Mesodermal cell (in vitro differentiated cells): ENCODE data around the gene AURKAIP1.
A peak's percentile ranks its signal among the peaks of the same experiment; 100 is the strongest.

Experiments used
- H3K27ac ChIP-seq: 2 replicates; pipeline ENCODE4 v1.7.0; 2013; ENCODE audit warnings: mild to moderate bottlenecking, low read depth, low read length, moderate library complexity; ENCODE audit not compliant: severe bottlenecking
- H3K36me3 ChIP-seq: 2 replicates; pipeline ENCODE4 v1.7.1; 2013; ENCODE audit warnings: mild to moderate bottlenecking, low read length, moderate library complexity; ENCODE audit not compliant: control insufficient read depth, insufficient read depth
- H3K4me1 ChIP-seq: one replicate; pipeline ENCODE4 v1.7.1; 2013; ENCODE audit warnings: mild to moderate bottlenecking, low read length; ENCODE audit not compliant: insufficient read depth, control insufficient read depth, poor library complexity, severe bottlenecking
- H3K4me3 ChIP-seq: 2 replicates; pipeline ENCODE4 v1.7.0; 2013; ENCODE audit warnings: low read length, control low read depth, mild to moderate bottlenecking; ENCODE audit not compliant: insufficient read depth, poor library complexity, severe bottlenecking; ENCODE audit errors: extremely low read depth
- H3K9me3 ChIP-seq: 2 replicates; pipeline ENCODE4 v1.7.1; 2013; ENCODE audit warnings: mild to moderate bottlenecking, low read length, moderate library complexity; ENCODE audit not compliant: control insufficient read depth
- WGBS, 2 experiments: methylation state at CpG; one replicate each; pipeline ENCODE4 v1.1.5; 2013; ENCODE audit warnings: missing lambda C conversion rate in 2 of 2; ENCODE audit not compliant: insufficient coverage in 2 of 2; 5-methylcytosine and 5-hydroxymethylcytosine counted together

Gene AURKAIP1

DNA sequence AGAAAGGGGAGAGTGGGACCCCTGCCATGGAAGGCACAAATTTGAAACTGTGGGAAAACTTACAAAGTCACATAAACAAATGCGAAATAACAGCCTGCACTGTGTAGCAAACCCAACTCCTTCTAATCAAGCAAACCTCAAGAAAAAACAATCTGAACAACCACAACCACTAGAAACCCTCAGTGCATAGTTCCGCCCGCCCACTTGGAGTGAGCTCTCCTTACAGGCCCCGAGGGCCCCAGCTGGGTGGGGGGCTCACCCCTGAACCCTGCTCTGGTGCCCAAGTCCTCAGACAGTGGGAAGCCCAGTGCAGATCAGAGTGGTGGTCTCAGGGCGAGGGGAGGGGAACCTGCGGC is 15.7 kb downstream of the AURKAIP1 start:
- H3K36me3 ChIP-seq: peaks cover 3% of the 10 kb centered on the region
- peaks cover 39% of the 10 kb centered on the region for H3K4me1 ChIP-seq
- WGBS, 2 experiments: 81 to 83% methylated on average over 3 to 4 of the region's 6 CpGs
- no peaks in the 10 kb centered on the region for H3K9me3 ChIP-seq
- peak overlapping the region; percentile 97 for H3K27ac ChIP-seq
- no peak overlapping the region for H3K4me3 ChIP-seq

DNA sequence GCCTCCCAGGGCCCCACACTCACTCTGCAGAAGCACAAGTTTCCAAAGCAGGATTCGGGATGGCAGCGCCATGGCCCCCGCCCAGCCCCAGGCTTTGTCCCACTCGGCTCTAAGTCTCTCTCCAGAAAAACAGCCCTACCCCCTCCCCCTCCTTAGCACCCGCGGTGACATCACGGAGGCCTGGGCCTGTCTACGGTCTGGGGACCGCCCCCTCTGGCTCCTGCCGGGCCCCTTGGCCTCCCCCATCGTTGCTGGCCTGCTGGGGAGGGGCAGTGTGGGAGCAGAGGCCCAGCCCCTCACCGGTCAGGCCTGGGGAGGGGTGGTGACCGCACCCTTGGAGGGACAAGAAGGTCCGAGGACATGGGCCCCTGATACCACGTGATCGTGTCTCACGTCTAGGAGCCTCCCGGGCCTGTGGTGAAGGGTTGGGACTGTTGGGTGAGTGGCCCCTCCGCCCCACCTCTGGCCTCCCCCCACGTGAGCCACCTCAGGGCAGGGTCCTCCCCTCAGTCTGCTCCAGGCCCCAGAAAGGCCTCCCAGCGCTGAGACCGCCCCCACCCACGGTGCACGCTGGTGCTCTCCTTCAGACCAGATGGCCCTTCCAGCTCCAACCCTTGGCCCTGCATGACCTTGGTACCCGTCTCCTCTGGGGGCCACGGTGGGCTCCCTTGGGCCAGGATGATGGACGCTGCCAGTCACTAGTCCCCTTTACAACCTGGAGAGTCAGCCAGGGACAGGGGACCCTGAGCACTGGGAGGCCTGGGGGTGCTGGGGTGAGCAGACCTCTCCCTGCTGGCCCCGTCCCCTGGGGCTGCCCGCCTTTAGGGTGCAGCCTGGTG is 16.4 kb downstream of the AURKAIP1 start, which contains the start of gene MXRA8:
TSS of gene MXRA8 (minus strand) at position 123 of the 839 bp plus-strand sequence. CDS start at position 72, 51 bp downstream.
- 49 to 57% methylated on average over 19 of the region's 29 CpGs for WGBS, 2 experiments

DNA sequence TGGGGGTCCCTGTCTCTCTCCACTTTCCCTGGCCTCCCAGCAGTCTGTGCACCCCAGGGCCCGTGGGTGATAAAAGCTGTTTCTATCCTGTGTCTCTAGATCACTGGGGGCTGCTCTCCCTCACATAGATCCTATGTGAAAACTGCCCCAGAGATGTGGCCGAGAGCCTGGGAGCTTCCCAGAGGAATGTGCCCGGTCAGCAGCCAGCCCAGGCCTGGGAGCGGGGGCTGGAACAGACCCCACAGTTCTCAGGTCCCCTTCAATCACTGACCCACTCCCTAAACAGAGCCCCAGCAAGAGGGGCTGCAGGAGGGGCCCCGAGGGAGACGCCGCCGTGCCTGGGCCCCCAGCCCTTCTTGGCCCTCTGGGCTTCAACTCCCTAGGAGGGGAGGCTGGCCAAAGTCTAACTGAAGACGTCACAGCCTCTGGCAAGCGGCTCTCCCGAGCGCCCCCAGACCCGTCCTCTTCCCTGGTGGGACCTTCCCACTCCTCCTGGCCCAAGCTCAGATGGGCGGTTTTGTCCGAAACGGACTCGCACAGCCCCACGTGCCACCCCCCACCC is 17.1 kb downstream of the AURKAIP1 start:
- Histone ChIP-seq H3K9me3 (no peaks in the 10 kb centered on the region), H3K4me3 (peak overlapping the region; percentile 88), H3K36me3 (peaks cover 15% of the 10 kb centered on the region), H3K27ac (peak overlapping the region; percentile 97), H3K4me1 (peaks cover 46% of the 10 kb centered on the region)
- WGBS, 2 experiments: 8 to 13% methylated on average over 14 to 16 of the region's 18 CpGs

More for the DNA sequence above, 16.4 kb downstream of the AURKAIP1 start, which contains the start of gene MXRA8:
- Histone ChIP-seq H3K4me1 (peaks cover 39% of the 10 kb centered on the region), H3K4me3 (peak within 1 kb of the TSS; percentile 88), H3K9me3 (no peaks in the 10 kb centered on the region), H3K27ac (peak within 1 kb of the TSS; percentile 97), H3K36me3 (peaks cover 9% of the 10 kb centered on the region)

DNA sequence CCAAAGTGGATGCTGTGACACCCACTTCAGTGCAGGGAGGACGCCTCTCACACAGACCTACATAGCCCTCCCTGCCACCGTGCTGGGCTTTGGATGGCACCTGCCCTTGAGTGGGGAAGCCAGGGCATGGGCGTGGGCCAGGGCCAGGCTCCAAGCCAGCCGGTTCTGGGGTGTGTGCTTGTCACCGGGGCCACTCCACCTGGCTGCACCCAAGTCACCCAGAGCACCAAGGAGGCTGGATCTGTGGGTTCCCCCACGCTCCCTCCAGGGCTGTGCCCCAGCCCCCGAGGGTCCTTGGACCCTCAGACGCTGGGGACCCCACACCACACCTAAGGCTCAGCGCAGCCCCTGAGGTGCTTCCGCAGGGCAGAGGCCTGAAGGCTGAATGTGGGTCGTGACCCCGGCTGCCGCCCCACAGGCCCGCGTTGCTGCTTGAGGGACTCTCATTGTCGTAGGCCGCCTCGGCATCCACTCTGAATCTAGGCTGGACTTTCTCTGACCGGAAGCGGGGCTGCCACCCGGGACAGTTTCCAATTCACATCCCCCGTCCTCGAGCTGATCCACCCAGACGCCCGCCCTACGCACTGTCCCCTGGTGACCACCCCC is 18.1 kb downstream of the AURKAIP1 start:
- Histone ChIP-seq H3K4me3 (peak overlapping the region; percentile 88), H3K4me1 (peaks cover 49% of the 10 kb centered on the region), H3K9me3 (no peaks in the 10 kb centered on the region), H3K27ac (no peak overlapping the region), H3K36me3 (peaks cover 20% of the 10 kb centered on the region)
- WGBS, 2 experiments: 75 to 80% methylated on average over 23 to 25 of the region's 26 CpGs

DNA sequence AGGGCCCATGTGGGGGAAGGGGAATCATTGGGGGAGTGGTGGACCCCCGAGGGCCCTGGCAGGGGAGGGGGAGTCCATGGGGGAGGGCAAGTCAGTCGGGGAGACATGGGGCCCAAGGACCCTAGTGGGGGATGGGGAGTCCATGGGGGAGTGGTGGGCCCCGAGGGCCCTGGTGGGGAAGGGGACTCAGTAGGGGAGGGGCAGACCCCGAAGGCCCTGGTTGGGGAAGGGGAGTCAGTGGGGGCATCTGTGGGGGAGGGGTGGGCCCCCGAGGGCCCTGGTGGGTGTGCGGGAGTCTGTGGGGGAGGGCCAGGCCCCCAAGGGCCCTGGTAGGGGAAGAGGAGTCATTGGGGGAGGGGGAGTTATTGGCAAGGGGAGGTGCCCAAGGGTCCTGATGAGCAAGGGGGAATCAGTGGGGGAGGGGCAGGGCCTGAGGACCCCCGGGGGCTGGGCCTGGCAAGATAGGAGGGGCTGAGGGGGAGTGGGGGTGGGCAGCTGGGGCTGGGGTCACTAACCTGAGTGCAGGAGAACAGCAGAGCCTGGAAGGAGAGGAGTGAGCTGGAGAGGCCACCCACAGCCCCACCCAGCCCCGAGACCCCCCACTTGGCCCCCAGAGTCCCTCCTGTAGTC is 18.7 kb downstream of the AURKAIP1 start:
- Histone ChIP-seq H3K4me1 (peaks cover 49% of the 10 kb centered on the region), H3K36me3 (peaks cover 20% of the 10 kb centered on the region), H3K27ac (peak overlapping the region; percentile 5), H3K4me3 (peak overlapping the region; percentile 88), H3K9me3 (no peaks in the 10 kb centered on the region)
- 93% methylated on average over 4 of the region's 8 CpGs; no CpG with 5 or more reads in 1 of the 2 experiments for WGBS, 2 experiments

DNA sequence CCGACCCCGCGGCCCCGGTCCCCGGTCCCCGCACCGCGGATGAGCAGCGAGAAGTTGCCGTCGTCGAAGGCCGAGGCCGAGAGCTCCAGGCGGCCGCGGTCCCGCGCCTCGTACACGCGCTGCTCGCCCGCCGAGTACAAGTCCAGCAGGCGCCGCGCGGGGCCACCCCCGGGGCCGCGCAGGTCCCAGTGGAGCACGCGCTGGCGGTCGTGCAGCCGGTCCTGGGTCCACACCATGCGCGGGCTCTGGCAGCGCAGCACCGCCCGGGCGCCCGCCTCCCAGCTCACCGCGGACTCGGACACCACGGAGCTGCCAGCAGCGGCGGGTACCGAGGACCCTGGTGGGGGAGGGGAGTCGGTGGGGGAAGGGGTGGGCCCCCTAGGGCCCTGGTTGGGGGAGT is 19.6 kb downstream of the AURKAIP1 start:
- Histone ChIP-seq H3K9me3 (no peaks in the 10 kb centered on the region), H3K4me1 (peaks cover 41% of the 10 kb centered on the region), H3K27ac (no peak overlapping the region), H3K4me3 (no peak overlapping the region), H3K36me3 (peaks cover 20% of the 10 kb centered on the region)
- 97 to 98% methylated on average over 23 to 37 of the region's 52 CpGs for WGBS, 2 experiments

DNA sequence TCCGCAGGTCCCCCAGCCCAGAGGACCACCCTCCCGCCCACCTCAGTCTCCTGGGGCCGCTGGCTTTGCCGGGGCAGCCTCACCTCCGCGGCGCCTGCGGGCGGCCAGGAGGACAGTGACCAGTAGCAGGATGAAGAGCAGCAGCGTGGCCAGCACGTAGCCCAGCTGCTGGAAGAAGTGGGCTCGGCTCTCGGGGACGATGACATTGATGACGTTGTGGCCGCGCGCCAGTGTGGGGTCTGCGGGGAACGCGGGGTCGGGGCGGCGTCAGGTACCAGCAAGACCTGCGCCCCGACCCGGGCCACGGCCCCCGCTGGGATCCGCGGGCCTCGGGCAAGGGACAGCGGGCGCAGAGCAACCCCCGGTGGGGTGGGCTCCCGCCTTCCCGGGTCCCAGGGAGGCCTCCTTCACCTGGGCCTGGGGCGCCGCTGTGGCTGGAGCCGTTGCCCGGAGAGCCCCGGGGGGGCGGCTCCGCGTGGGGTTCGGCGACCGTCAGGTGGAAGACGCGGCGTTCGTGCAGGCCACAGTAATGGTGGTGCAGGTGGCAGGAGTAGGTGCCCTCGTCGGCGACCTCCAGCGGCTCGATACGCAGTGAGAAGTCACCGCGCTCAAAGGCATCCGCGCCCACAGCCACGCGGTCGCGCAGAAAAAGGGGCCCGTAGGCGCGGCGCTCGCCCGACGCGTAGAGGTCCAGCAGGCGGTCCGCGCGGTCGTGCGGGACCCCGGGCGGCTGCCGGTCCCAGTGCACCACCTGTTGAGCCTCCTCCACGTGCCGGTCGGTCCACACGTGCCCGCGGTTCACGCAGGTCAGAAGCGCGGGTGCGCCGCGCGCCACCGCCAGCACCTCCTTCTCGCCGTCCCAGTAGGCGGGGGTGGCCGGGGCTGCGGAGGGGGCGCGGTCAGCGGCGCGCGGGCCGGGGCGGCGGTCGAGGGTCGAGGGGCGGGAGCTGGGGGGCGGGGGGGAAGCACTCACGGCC is 20.4 kb downstream of the AURKAIP1 start:
- H3K27ac ChIP-seq: no peak overlapping the region
- H3K4me3 ChIP-seq: no peak overlapping the region
- 97% methylated on average over 99 to 109 of the region's 116 CpGs for WGBS, 2 experiments
- no peaks in the 10 kb centered on the region for H3K9me3 ChIP-seq
- peaks cover 20% of the 10 kb centered on the region for H3K36me3 ChIP-seq
- peaks cover 33% of the 10 kb centered on the region for H3K4me1 ChIP-seq

DNA sequence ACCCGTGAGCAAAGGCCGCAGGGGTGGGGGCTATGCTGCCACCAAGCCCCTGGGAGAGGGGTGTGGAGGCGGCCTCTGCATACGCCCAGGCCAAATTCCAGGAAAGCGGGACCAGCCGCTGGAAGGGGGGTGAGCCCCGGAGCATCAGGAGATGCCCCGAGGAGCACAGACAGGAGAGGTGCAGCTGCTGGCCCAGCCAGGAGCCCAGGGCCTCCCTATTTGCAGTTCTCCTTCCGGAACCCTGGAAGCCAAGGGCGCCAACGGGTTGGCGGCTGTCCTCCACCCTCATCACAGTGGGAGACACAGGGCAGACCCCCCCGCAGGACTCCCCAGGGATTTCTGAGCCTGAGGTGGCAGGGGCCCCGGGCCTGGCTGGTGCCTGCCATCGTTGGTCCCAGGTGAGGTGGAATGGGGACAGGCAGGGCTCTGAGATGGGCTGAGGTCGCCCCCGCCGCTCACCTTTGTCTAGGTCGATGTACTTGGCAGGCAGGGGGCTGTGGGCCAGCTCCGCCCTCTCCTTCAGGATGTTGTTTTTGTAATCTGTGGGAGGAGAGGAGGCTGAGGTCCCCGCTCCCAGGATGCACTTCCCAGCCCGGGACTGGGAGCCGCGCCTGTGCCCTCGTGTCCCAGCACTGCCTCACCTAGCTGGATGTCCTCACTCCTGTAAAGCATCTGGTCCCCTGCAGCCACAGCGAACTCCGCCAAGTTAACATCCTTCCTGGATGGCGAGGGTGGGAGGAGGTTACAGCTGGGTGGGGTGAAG is 21.4 kb downstream of the AURKAIP1 start:
- Histone ChIP-seq H3K27ac (peak overlapping the region; percentile 29), H3K4me1 (peaks cover 25% of the 10 kb centered on the region), H3K9me3 (no peaks in the 10 kb centered on the region), H3K36me3 (peaks cover 20% of the 10 kb centered on the region), H3K4me3 (no peak overlapping the region)
- WGBS, 2 experiments: 76 to 82% methylated on average over 25 of the region's 28 CpGs

DNA sequence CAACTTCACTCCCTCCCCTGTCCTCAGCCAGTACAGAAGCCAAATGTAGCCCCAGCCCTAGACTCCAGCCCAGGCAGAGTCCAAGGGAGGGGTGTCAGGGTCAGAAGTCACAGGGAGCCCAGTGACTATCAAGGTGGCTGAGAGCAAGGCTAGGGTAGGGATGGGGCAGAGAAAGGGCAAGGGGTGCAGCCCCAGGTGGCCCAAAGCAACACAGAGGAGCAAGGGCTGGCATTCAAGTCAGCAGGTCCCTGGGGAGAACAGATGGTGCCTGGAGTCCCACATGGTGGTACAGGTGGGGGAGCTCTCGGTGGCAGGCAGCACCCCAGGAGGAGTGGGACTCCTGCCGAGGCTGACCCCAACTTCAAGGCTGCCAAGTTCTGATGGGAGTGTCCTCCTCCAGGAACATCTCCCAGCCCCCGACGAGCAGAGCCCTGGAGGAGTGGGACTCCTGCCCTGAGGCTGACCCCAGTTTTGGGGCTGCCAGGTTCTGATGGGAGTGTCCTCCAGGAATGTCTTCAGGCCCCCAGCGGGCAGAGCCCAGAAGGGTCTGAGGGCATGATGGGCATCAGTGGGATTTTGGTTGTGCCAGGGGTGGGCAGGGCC is 22.1 kb downstream of the AURKAIP1 start:
- Histone ChIP-seq H3K4me3 (no peak overlapping the region), H3K27ac (peak overlapping the region; percentile 29), H3K9me3 (no peaks in the 10 kb centered on the region), H3K36me3 (peaks cover 20% of the 10 kb centered on the region), H3K4me1 (peaks cover 26% of the 10 kb centered on the region)
- WGBS, 2 experiments: 63 to 100% methylated on average over 1 to 3 of the region's 5 CpGs
